Stimulated activated CD4-positive, alpha-beta T cell treated with anti-CD3 and anti-CD28 coated beads, Interleukin-2, amount 100 ng/mL, for 48 hours (primary cell): ENCODE results near the gene MACO1.
"Not testable (repeated sequence)": the region's sequence is repeated elsewhere in the genome, so short reads cannot be mapped to it uniquely, and the experiment has no call there.

Source experiments
- DNase-seq, 2 donors: peaks; one replicate each; pipeline ENCODE4 v3.0.0-alpha.2; 2020

Gene MACO1

DNA sequence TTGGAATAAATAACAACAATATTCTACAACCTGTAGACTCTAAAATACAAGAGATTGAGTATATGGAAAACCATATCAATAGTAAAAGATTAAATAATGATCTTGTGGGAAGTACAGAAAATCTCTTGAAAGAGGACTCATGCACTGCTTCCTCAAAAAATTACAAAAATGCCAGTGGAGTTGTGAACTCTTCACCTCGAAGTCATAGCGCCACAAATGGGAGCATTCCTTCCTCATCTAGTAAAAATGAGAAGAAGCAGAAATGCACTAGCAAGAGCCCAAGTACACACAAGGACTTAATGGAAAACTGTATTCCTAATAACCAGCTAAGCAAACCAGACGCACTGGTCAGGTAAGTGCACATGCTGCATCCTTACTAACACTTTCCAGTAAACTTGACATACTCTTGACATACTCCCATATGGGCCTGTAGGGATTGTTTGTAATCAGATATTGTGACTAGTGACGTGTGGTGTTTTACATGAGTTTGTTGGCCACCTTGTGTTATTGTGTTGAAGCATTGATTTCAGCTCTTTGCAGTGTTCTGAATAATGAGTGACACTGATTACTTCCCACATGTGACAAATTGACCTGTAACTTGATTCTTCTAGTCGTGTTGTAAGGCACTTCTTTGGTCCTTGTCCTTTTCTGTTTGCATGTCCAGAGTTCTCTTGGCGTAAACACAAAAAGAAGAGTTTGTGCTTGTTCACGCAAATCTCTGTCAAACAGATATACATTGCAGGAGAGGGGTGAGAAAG, 28.0 kb downstream of the MACO1 start:
- DNase-seq, result no peak

DNA sequence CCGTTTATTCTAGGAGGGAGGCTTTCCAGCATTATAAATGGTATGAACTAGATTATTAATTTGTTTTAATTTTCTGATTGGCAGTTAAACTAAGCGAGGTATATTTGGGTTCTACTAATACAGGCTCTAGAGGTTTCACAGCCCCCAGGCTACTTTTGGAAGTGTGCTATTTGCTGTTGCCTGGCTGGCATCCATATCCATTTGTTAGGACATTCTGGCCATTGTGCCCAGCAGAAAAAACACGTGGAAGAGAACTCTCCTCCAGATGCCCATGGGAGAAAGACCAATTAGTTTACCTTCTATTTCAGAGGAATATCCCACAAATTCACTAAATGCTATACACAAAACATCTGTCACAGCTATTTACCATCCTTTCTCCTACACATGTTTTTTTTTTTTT, 29.3 kb downstream of the MACO1 start:
- DNase-seq, result no peak

- DNase-seq, result not testable (repeated sequence)
These were observed 30.1 kb downstream of the MACO1 start for GRCh38 chr1:25460816-25461215.

DNA sequence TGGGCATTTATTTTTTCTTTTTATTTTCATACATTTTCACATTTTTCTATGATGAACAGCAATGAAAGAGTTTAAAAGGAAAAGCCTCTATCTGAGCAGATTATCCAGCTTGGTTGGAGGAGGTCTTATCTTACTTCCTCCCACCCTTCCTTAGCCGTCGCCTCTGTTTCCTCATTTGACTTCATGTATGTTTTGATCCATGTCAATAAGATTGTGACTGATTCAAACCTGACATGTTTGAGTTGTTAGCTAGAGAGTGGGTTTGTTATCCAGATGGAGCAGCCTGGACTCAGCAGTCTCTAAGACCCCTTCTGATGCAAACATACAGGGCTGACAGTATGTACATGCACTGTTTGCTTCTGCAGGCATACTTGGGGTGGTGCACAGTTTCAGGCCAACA, 31.2 kb downstream of the MACO1 start:
- no peak for DNase-seq

DNA sequence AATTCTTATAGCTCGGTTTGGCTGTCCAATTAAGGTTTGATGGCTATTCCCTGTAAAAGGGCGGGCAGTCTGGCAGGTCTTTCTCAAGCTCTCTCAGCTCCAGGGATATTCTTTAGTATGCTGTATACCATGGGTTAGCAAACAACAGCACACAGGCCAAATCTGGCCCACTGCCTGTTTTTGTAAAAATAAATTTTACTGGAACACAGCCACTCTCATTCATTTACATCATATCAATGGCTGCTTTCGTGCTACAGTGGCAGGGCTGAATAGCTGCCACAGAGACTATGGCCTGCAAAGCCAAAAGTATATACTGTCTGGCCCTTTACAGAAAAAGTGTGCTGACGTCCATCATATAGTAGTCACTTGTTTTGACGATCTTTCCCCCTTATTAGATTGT, 32.0 kb downstream of the MACO1 start:
- no peak for DNase-seq

- DNase-seq, result no peak
These were observed 36.5 kb downstream of the MACO1 start for GRCh38 chr1:25467193-25467592.

GRCh38 chr1:25467616-25468015, 36.9 kb downstream of the MACO1 start:
- no peak for DNase-seq

DNA sequence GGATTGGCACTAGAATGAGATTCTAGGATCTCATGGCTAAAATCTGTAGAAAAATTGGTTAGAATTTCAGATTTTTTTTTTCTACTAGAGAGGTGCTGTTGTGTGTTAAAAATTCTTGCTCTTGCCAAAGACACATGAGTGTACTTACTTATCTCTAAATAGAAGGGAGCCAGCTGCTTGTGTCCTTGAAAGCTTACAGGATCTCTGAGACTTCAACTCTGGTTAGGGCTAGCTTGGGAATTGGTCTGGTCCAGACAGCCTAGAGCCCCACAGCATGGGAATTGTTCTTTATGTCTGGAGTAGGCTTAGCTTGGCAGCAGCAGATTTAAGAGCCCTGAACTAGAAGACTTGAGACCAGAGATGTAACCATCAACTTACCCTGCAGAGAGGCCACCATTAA, 37.3 kb downstream of the MACO1 start:
- no peak for DNase-seq

GRCh38 chr1:25469177-25469576, 38.5 kb downstream of the MACO1 start:
- DNase-seq, result no peak

DNA sequence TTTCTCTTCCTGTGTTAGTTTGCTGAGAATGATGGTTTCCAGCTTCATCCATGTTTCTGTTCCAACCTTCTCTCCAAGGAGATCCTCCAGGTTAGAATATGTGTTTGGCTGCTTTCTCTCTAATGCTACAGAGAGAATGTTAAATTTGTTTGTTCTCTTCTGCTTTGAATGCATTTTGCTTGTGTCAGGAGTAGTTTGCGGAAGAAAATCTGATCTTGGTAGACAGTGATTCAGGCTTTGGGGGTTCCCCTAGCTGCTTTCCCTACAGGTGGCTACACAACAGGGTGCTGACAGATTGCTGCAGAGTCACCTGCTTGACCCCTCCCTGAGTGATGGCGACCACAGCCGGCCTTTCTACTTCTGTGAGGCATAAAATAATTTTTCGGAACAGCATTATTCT, 41.8 kb downstream of the MACO1 start:
- no peak for DNase-seq

GRCh38 chr1:25473653-25474225, 43.0 kb downstream of the MACO1 start:
- no peak for DNase-seq

DNA sequence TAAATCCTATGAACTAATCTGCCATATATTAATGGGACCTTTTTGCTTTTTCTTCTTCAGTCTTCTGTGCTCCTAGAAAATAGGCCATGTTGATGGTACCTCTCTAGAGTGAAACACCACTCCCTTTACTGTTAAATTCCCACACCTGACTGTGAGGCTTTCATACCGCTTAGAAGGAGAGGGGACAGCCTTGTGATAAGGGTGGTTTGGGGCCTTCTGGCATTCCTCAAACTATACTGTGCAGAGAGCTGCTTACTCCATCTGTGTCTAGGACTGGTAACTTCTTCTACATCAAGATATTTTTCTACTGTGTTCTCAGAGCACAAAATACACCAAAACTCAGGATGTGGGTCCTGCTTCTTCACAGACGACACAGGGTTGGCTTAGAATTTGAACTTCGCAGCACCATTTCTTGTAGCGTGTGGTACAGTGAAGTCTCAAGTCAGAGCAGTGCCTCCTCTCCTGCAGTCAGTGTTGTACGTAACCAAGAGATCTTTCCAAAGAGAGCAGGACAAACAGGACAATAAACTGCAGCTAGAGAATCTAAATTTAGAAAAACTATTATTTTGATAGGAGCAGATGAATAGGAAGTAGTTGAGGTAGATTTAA, 43.8 kb downstream of the MACO1 start:
- no peak for DNase-seq

GRCh38 chr1:25476186-25477097, 45.7 kb downstream of the MACO1 start:
- no peak for DNase-seq

DNA sequence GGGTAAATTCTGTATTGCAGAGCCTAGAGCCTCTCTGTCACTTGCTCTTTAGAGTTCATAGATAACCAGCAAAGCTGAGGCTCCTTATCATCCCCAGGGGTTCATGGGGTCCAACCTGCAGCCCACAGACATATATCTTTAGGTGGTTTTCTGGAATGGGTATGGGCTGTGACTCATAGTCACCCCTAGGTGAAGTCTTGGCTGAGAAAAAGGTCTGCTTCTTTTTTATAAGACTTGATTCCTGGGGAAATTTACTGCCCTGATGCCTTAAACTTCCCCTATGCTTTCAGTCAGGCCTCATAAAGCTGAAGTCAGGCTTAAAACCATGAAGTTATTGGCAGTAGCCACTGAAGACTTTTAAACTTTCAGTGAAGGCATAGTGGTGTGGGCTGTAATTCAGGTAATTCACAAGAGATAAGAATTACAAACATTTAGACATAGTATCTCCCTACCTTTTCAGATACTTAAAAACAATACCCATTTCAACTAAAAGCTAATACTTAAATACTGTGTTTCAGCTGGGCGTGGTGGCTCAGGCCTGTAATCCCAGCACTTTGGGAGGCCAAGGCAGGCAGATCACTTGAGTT, 46.8 kb downstream of the MACO1 start:
- DNase-seq, result no peak

DNA sequence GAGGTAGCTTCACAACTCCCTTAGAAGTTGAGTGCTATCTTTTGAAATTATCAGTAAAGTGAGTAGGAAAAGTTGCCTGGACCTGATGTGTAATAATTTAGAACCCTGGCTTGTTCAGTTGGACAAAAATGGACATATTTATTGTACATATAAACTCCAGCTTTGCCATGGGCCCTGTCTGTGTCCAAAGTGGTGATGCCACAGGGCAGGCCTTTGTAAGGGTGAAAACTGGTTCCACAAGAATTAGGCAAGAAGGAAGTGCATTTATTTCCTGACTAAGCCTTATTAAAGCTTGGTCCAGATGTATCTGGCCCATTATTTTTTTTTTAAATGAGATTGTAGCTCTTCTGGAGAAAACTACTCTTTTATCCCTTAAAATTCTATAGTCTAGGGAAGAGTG, 47.9 kb downstream of the MACO1 start:
- no peak for DNase-seq

DNA sequence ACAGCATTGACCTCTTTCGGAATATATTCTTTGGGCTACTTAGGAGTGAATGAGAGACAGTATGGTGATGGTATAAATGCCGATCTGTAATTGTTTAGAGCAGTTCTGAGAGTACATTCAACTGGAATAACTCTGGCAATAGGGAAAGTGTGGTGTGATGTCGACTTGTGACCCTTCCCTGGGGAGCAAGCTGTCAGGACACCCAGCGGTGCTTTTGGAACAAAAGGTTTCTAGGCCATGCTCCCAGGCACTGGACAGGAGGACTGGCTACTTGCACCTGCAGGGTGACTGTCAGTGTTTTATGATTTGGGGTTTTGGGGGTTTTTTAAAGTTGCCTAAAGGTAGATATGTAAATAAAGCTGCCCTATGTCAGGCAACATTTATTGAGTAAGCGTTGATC, 50.9 kb downstream of the MACO1 start:
- no peak for DNase-seq

DNA sequence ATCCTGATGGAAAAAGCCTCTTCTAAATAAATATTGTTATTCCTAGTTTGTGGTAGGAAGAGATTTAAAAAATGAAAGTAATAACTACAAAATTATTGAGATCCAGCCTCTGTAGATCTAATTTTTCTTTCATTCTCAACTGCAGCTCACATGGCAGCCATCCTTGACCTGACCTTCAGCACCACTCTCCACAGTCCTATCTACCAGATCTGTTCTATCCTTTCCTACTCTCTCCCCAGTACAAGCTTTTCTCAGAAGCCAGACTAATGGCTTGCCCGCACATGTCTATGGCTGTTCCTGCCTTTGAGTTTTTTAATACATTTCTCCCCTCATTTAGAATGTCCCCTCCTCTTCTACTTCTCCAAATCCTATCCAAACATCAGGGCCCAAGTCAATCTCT, 51.5 kb downstream of the MACO1 start:
- no peak for DNase-seq

GRCh38 chr1:25484096-25484495, 53.4 kb downstream of the MACO1 start:
- DNase-seq, result no peak

GRCh38 chr1:25484533-25484932, 53.8 kb downstream of the MACO1 start:
- DNase-seq, result no peak

DNA sequence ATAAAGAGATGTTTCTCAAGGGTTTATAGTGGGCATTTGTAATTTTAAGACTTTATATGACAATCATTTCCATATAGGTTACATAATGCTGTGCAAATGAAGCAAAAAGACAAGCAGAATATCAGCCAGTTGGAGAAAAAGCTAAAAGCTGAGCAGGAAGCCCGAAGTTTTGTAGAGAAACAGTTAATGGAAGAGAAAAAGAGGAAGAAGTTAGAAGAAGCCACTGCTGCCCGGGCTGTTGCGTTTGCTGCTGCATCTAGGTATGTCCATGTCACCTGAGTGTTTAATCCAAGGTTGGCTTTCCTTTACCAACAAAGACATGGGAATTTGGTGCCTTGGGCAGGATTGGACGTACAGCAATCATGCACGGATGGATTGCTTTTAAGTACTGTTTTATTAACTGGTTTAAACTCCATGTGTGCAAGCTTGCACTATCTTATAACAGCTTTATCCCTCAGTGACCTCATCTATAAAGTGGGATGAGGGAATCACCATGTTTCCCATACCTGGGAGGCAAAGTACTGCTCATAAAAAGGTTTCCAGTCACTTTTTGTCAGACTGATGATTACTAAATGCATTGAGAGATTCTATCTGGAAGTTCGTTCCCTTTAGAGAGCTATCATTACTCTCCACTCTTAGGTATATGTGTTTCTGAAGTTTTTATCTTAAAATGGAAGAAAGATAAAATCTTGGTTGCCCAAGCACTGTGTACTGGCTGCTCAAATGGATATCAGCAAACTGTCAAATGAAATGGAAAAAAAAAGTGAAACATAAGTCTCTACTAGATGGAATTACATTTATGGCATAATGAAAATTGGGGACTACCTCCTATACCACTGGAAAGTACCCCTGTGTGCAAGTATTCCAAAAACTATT, 55.1 kb downstream of the MACO1 start:
- DNase-seq, result no peak

GRCh38 chr1:25486602-25487001, 55.9 kb downstream of the MACO1 start:
- DNase-seq, result no peak

GRCh38 chr1:25487628-25488027, 56.9 kb downstream of the MACO1 start:
- DNase-seq, result peak; percentile 27 to 30
